GM13976 (cell line): ENCODE data around the gene NCAM1.

Experiments
- DNase-seq: peaks from one replicate; pipeline ENCODE4 v3.0.0; 2012; ENCODE audit warnings: low spot score
- CTCF ChIP-seq: IDR thresholded peaks from 2 replicates; pipeline ENCODE4 v1.5.1; 2012; ENCODE audit warnings: borderline replicate concordance, mild to moderate bottlenecking; ENCODE audit not compliant: insufficient read depth; ENCODE audit errors: extremely low read depth, missing control alignments, control extremely low read depth
- in situ Hi-C: fragments of 300-500 bp; cut with MboI; formaldehyde crosslinking; loops from one replicate; pipeline ENCODE4 v1.12.0; 2022; ENCODE audit warnings: low sequenced_read_pairs, mixed read lengths, inconsistent platforms; ENCODE audit not compliant: unreplicated experiment

Gene NCAM1

GRCh38 chr11:113286009-113286408 lies 324.8 kb downstream of the NCAM1 start:
- DNase-seq: no peak
- in situ Hi-C loops: loop anchor here (10.0 to 25.0 kb wide), 3 partner anchors 499 to 999 kb away; no protein-coding TSS in a partner anchor
- TF ChIP-seq CTCF: no peak

- in situ Hi-C loops: loop anchor here (10.0 to 25.0 kb wide), 3 partner anchors 500 to 1000 kb away; no protein-coding TSS in a partner anchor
- TF ChIP-seq CTCF: no peak
- DNase-seq: no peak
Measured at GRCh38 chr11:113286509-113287497, 325.6 kb downstream of the NCAM1 start.

- no peak for DNase-seq
- TF ChIP-seq CTCF: no peak
- in situ Hi-C loops: loop anchor here (10.0 to 25.0 kb wide), 3 partner anchors 500 to 1000 kb away; no protein-coding TSS in a partner anchor
Measured at GRCh38 chr11:113287801-113288200, 326.6 kb downstream of the NCAM1 start.

GRCh38 chr11:113288286-113288863 lies 327.2 kb downstream of the NCAM1 start:
- no peak for TF ChIP-seq CTCF
- no peak for DNase-seq
- in situ Hi-C loops: loop anchor here (10.0 to 25.0 kb wide), 3 partner anchors 501 to 1001 kb away; no protein-coding TSS in a partner anchor

GRCh38 chr11:113289431-113290187 lies 328.4 kb downstream of the NCAM1 start:
- in situ Hi-C loops: loop anchor here (10.0 to 25.0 kb wide), 3 partner anchors 502 to 1002 kb away; no protein-coding TSS in a partner anchor
- DNase-seq: peak; percentile 79
- TF ChIP-seq CTCF: peak; percentile 84

- in situ Hi-C loops: loop anchor here (25.0 kb wide), 2 partner anchors 507 to 1007 kb away; no protein-coding TSS in a partner anchor
- no peak for DNase-seq
- no peak for TF ChIP-seq CTCF
Measured at GRCh38 chr11:113293936-113294335, 332.7 kb downstream of the NCAM1 start.
